Sciatic nerve (tissue), 2 donors: ENCODE data around the gene MRPS2. TPM values are rescaled to one million over a fixed set of nuclear protein-coding genes. Genes with fewer than 3 reads are reported as not detected.
A peak's percentile ranks its signal among the peaks of the same experiment; 100 is the strongest.

ENCODE experiments used
- ATAC-seq: fragments of 200-7000 bp; cut with Tn5 transposase; one replicate; pipeline ENCODE4 v1.9.1; 2020; ENCODE audit warnings: mild to moderate bottlenecking, moderate library complexity
- DNase-seq: peaks from one replicate; pipeline ENCODE4 v3.0.0-alpha.2; 2020; ENCODE audit warnings: low spot score
- intact Hi-C: fragments of 100-400 bp; cut with DNase I; formaldehyde crosslinking; loops from one replicate; pipeline ENCODE4 v1.14.2; 2022
- total RNA-seq: library from RNA; stranded (reverse); fragmentation: NEBNext Ultra II Directional; extraction: Animal tissue kit (Norgen Biotek cat#: 25700); gene quantifications from one replicate; pipeline ENCODE4 v1.2.1, GENCODE V29; 2021
- donor health status: DM: no; HTN: no; CAD: no.
- donor health status: DM: no; HTN: no; CAD: no.

MRPS2 gene
- total RNA-seq, 1 donor from 2014 or later = 17.5 TPM

- DNase-seq (peak; percentile 12), ATAC-seq (no peak)
- intact Hi-C loops = no loop called here
These were observed 5.5 kb upstream of the MRPS2 start for GRCh38 chr9:135494791-135495559.

- peak; percentile 53 for DNase-seq
- no peak for ATAC-seq
- intact Hi-C loops = no loop called here
These were observed 1.9 kb upstream of the MRPS2 start for GRCh38 chr9:135498381-135499126.

GRCh38 chr9:135499326-135500070, 984 bp upstream of the MRPS2 start:
- intact Hi-C loops = no loop called here
- peak; percentile 99 for DNase-seq
- peak; percentile 95 for ATAC-seq

GRCh38 chr9:135500071-135500524, 384 bp upstream of the MRPS2 start:
- DNase-seq = no peak
- intact Hi-C loops = no loop called here
- peak; percentile 48 for ATAC-seq

- no peak for DNase-seq
- ATAC-seq = peak; percentile 21
These were observed 1.0 kb downstream of the MRPS2 start for GRCh38 chr9:135501261-135502167.

GRCh38 chr9:135502168-135502872, 1.8 kb downstream of the MRPS2 start:
- DNase-seq = no peak
- intact Hi-C loops = no loop called here
- no peak for ATAC-seq

More at GRCh38 chr9:135501261-135502167, 1.0 kb downstream of the MRPS2 start:
- intact Hi-C loops = no loop called here

- ATAC-seq = no peak
- intact Hi-C loops = no loop called here
- DNase-seq = no peak
These were observed 2.4 kb downstream of the MRPS2 start for GRCh38 chr9:135502873-135503321.

- ATAC-seq (no peak), DNase-seq (no peak)
- intact Hi-C loops = no loop called here
These were observed 3.1 kb downstream of the MRPS2 start for GRCh38 chr9:135503371-135504261.

- DNase-seq (peak; percentile 76), ATAC-seq (no peak)
- intact Hi-C loops = no loop called here
These were observed 4.1 kb downstream of the MRPS2 start for GRCh38 chr9:135504262-135505243.

GRCh38 chr9:135505406-135506187, 5.1 kb downstream of the MRPS2 start:
- ATAC-seq (no peak), DNase-seq (no peak)
- intact Hi-C loops = no loop called here

- ATAC-seq = no peak
- intact Hi-C loops = no loop called here
These were observed 6.0 kb downstream of the MRPS2 start for GRCh38 chr9:135506327-135507103.

GRCh38 chr9:135507104-135508035, 6.9 kb downstream of the MRPS2 start:
- intact Hi-C loops = no loop called here
- no peak for ATAC-seq

More at GRCh38 chr9:135506327-135507103, 6.0 kb downstream of the MRPS2 start:
- no peak for DNase-seq

GRCh38 chr9:135508211-135508820, 7.8 kb downstream of the MRPS2 start:
- DNase-seq (peak; percentile 38), ATAC-seq (no peak)
- intact Hi-C loops = no loop called here

More at GRCh38 chr9:135507104-135508035, 6.9 kb downstream of the MRPS2 start:
- peak; percentile 26 for DNase-seq
